ENCODE data around the gene RAB17. TPM values are rescaled to one million over a fixed set of nuclear protein-coding genes. Genes with fewer than 3 reads are reported as not detected.

Gene RAB17
- total and polyA plus RNA-seq, 7 donors, result 0.33 to 48.8 (median 2.8) TPM

- intact Hi-C loops (cut with DNase I), result no loop called here
- H3K36me3 ChIP-seq, result no peaks in the 10 kb centered on the region
- no peak overlapping the region for H3K4me3 ChIP-seq
- no peaks in the 10 kb centered on the region for H3K9me3 ChIP-seq
- H3K4me1 ChIP-seq, result no peaks in the 10 kb centered on the region
- WGBS, 2 donors, result 76 to 89% methylated on average over 8 of the region's 8 CpGs
- H3K27me3 ChIP-seq, result no peaks in the 10 kb centered on the region
- no peak overlapping the region for H3K27ac ChIP-seq
- DNase-seq, result no peak
- TF ChIP-seq, protein P1, sequence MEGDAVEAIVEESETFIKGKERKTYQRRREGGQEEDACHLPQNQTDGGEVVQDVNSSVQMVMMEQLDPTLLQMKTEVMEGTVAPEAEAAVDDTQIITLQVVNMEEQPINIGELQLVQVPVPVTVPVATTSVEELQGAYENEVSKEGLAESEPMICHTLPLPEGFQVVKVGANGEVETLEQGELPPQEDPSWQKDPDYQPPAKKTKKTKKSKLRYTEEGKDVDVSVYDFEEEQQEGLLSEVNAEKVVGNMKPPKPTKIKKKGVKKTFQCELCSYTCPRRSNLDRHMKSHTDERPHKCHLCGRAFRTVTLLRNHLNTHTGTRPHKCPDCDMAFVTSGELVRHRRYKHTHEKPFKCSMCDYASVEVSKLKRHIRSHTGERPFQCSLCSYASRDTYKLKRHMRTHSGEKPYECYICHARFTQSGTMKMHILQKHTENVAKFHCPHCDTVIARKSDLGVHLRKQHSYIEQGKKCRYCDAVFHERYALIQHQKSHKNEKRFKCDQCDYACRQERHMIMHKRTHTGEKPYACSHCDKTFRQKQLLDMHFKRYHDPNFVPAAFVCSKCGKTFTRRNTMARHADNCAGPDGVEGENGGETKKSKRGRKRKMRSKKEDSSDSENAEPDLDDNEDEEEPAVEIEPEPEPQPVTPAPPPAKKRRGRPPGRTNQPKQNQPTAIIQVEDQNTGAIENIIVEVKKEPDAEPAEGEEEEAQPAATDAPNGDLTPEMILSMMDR (IDR thresholded peaks at IDR 0.05), result no peak
- TF ChIP-seq POLR2AphosphoS5 (IDR thresholded peaks at IDR 0.05) (no peak), EP300 (IDR thresholded peaks at IDR 0.05) (no peak)
Observed at GRCh38 chr2:237546040-237546875, 44.3 kb downstream of the RAB17 start.

- intact Hi-C loops (cut with DNase I), result no loop called here
- 96% methylated on average over 18 of the region's 18 CpGs for WGBS, 2 donors
- no peak for DNase-seq
- H3K4me1 ChIP-seq, result peaks cover 0 to 5% (median 0%) of the 10 kb centered on the region in 4 donors
- H3K36me3 ChIP-seq, result no peaks in the 10 kb centered on the region
- H3K4me3 ChIP-seq, result no peak overlapping the region
- no peaks in the 10 kb centered on the region for H3K9me3 ChIP-seq
- TF ChIP-seq POLR2A (IDR thresholded peaks at IDR 0.05), result no peak
- H3K27ac ChIP-seq, result no peak overlapping the region
- H3K27me3 ChIP-seq, result peaks cover 0 to 6% (median 0%) of the 10 kb centered on the region in 3 donors
Observed at GRCh38 chr2:237542001-237542704, 48.4 kb downstream of the RAB17 start.

DNA sequence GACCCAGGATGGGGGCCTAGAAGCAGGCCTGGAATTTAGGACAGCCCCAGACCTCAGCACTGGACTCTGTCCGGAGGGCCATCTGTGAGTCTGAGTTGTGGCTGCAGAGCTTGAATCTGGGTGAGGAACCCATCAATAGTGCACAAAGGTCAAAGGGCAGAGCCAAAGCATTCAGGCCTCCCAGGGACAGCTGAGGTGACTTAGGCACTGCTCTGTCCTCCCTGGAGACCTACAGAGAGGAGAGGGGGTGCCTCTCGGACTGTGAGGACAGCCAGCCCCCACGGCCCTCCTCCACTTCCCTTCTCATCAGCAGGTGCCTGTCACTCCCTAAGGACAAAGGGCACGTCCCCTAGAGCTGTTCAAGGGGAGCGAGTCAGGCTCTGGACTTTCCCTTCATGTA, 49.3 kb downstream of the RAB17 start:
- H3K4me3 ChIP-seq, result no peak overlapping the region
- H3K9me3 ChIP-seq, result no peaks in the 10 kb centered on the region
- intact Hi-C loops (cut with DNase I), result no loop called here
- no peak for DNase-seq
- H3K27ac ChIP-seq, result no peak overlapping the region
- no peak for TF ChIP-seq EP300 (IDR thresholded peaks at IDR 0.05)
- TF ChIP-seq POLR2A (IDR thresholded peaks at IDR 0.05), result no peak
- TF ChIP-seq, protein P1 (IDR thresholded peaks at IDR 0.05), result no peak
- no peak for TF ChIP-seq POLR2AphosphoS5 (IDR thresholded peaks at IDR 0.05)
- no peaks in the 10 kb centered on the region for H3K36me3 ChIP-seq
- H3K4me1 ChIP-seq, result peaks cover 0 to 5% (median 0%) of the 10 kb centered on the region in 4 donors
- 32 to 60% methylated on average over 5 of the region's 5 CpGs for WGBS, 2 donors
- peaks cover 0 to 6% (median 0%) of the 10 kb centered on the region in 3 donors for H3K27me3 ChIP-seq

- intact Hi-C loops (cut with DNase I), result no loop called here
- TF ChIP-seq, protein P1 (IDR thresholded peaks at IDR 0.05), result no peak
- TF ChIP-seq POLR2AphosphoS5 (IDR thresholded peaks at IDR 0.05), result no peak
- no peak for TF ChIP-seq EP300 (IDR thresholded peaks at IDR 0.05)
- TF ChIP-seq POLR2A (IDR thresholded peaks at IDR 0.05), result no peak
- Histone ChIP-seq H3K4me1 (peaks cover 0 to 5% (median 0%) of the 10 kb centered on the region in 4 donors), H3K36me3 (no peaks in the 10 kb centered on the region), H3K4me3 (no peak overlapping the region), H3K27me3 (peaks cover 0 to 6% (median 0%) of the 10 kb centered on the region in 3 donors), H3K9me3 (no peaks in the 10 kb centered on the region), H3K27ac (no peak overlapping the region)
- 8 to 49% methylated on average over 6 of the region's 6 CpGs for WGBS, 2 donors
- DNase-seq, result peak; percentile 80
Observed at GRCh38 chr2:237540823-237541222, 49.7 kb downstream of the RAB17 start.

DNA sequence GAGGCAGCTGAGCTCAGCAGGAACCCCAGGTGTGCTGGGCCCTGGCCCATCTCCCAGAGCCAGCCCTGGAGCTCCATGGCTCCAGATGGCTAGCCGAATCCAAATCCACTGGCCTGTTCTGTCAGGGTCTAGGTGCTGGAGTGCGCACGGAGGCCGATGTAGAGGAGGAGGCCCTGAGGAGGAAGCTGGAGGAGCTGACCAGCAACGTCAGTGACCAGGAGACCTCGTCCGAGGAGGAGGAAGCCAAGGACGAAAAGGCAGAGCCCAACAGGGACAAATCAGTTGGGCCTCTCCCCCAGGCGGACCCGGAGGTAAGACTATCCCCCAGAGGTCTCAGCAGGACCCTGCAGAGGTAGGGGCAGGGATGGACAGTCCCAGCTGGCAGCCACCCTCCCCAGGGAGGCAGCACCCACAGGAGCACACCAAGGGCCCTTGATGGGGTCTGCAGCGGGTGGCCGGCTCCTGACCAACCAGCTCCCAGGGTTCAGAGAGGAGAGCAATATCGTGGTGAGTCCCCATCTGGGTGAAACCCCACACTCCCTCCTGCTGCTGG, 50.2 kb downstream of the RAB17 start:
- peaks cover 0 to 5% (median 0%) of the 10 kb centered on the region in 4 donors for H3K4me1 ChIP-seq
- no peak overlapping the region for H3K27ac ChIP-seq
- DNase-seq, result no peak
- 86 to 91% methylated on average over 13 of the region's 13 CpGs for WGBS, 2 donors
- peaks cover 0 to 6% (median 0%) of the 10 kb centered on the region in 3 donors for H3K27me3 ChIP-seq
- no peak for TF ChIP-seq POLR2A (IDR thresholded peaks at IDR 0.05)
- TF ChIP-seq, protein P1 (IDR thresholded peaks at IDR 0.05), result no peak
- no peak for TF ChIP-seq POLR2AphosphoS5 (IDR thresholded peaks at IDR 0.05)
- no peak for TF ChIP-seq EP300 (IDR thresholded peaks at IDR 0.05)
- H3K4me3 ChIP-seq, result no peak overlapping the region
- H3K9me3 ChIP-seq, result no peaks in the 10 kb centered on the region
- intact Hi-C loops (cut with DNase I), result no loop called here
- H3K36me3 ChIP-seq, result no peaks in the 10 kb centered on the region
